OCI-LY7 (cell line): ENCODE data around the gene MBIP. TPM values are rescaled to one million over a fixed set of nuclear protein-coding genes. Genes with fewer than 3 reads are reported as not detected.
"Not testable (repeated sequence)": the region's sequence is repeated elsewhere in the genome, so short reads cannot be mapped to it uniquely, and the experiment has no call there.

Source experiments
- BruUV-seq: library from RNA; stranded (reverse); fragments of 400-500 nt; replicated peaks from 2 replicates; lab custom pipeline; 2021; lab: Mats Ljungman, UMichigan
- CTCF ChIA-PET: fragments of 300-600 bp; sonication (Branson Sonifier 250); formaldehyde crosslinking; loops from one replicate; lab custom pipeline; 2022; ENCODE audit warnings: antibody characterized with exemption; ENCODE audit not compliant: unreplicated experiment; lab: Charles Lee
- POLR2A ChIA-PET: fragments of 300-600 bp; sonication (Branson Sonifier 250); formaldehyde crosslinking; loops from one replicate; lab custom pipeline; 2022; ENCODE audit warnings: antibody characterized with exemption; lab: Charles Lee
- DNase-seq: peaks from one replicate; pipeline ENCODE4 v3.0.0-alpha.2; 2015; ENCODE audit warnings: low spot score
- H2AFZ ChIP-seq: fragments of 200-600 bp; sonication (generic), shearing (Covaris generic); 2 replicates; pipeline ENCODE4 v1.6.1; 2014; ENCODE audit warnings: mild to moderate bottlenecking, antibody characterized with exemption, low read length, moderate library complexity
- H3K27ac ChIP-seq: fragments of 200-600 bp; sonication (generic); 2 replicates; pipeline ENCODE4 v1.5.1; 2014; ENCODE audit warnings: mixed run types, low read depth, mild to moderate bottlenecking, moderate library complexity, low read length, inconsistent platforms; ENCODE audit not compliant: poor library complexity, severe bottlenecking
- H3K36me3 ChIP-seq: fragments of 200-600 bp; sonication (generic); 2 replicates; pipeline ENCODE4 v1.6.1; 2014; ENCODE audit warnings: mild to moderate bottlenecking, antibody characterized with exemption, low read length, moderate library complexity, mixed read lengths; ENCODE audit not compliant: insufficient read depth
- H3K4me1 ChIP-seq: fragments of 200-600 bp; sonication (generic); 2 replicates; pipeline ENCODE4 v1.5.1; 2014; ENCODE audit warnings: mild to moderate bottlenecking, low read length; ENCODE audit not compliant: insufficient read depth, poor library complexity, severe bottlenecking
- H3K4me2 ChIP-seq: fragments of 200-600 bp; sonication (generic); 2 replicates; pipeline ENCODE4 v1.6.1; 2014; ENCODE audit warnings: mild to moderate bottlenecking, low read length
- H3K4me3 ChIP-seq: fragments of 200-600 bp; sonication (generic); 2 replicates; pipeline ENCODE4 v1.5.1; 2014; ENCODE audit warnings: mild to moderate bottlenecking, low read depth, low read length; ENCODE audit not compliant: poor library complexity, severe bottlenecking
- H3K79me2 ChIP-seq: fragments of 200-600 bp; sonication (generic); 2 replicates; pipeline ENCODE4 v1.6.1; 2016; ENCODE audit warnings: low read depth, mild to moderate bottlenecking, low read length, moderate library complexity, mixed read lengths; ENCODE audit not compliant: insufficient read depth
- H3K9me2 ChIP-seq: fragments of 200-600 bp; sonication (generic); 2 replicates; pipeline ENCODE4 v1.6.1; 2016; ENCODE audit warnings: mild to moderate bottlenecking, low read length, mixed read lengths; ENCODE audit not compliant: insufficient read depth
- H3K9me3 ChIP-seq: fragments of 200-600 bp; sonication (generic); 2 replicates; pipeline ENCODE4 v1.6.1; 2014; ENCODE audit warnings: mild to moderate bottlenecking, mixed run types, low read length, mixed read lengths
- H4K20me1 ChIP-seq: fragments of 200-600 bp; sonication (generic); 2 replicates; pipeline ENCODE4 v1.6.1; 2014; ENCODE audit warnings: mild to moderate bottlenecking, antibody characterized with exemption, low read length, moderate library complexity, mixed read lengths; ENCODE audit not compliant: insufficient read depth
- EZH2phosphoT487 ChIP-seq: fragments of 200-600 bp; sonication (generic); IDR thresholded peaks from 2 replicates; pipeline ENCODE4 v1.6.1; 2018; ENCODE audit warnings: low read depth, borderline replicate concordance, mild to moderate bottlenecking, mixed run types, antibody characterized with exemption, low read length, moderate library complexity, mixed read lengths
- intact Hi-C: fragments of 100-400 bp; cut with micrococcal nuclease; formaldehyde crosslinking; loops from one replicate; pipeline ENCODE4 v1.10.0; 2022; ENCODE audit not compliant: unreplicated experiment
- total RNA-seq, 2 experiments: library from RNA; depleted of rRNA in 1 of 2; stranded (reverse); fragments of >200 nt in 1 of 2; shearing (Covaris generic) in 1 of 2; gene quantifications; 2 replicates each; pipeline ENCODE4 v1.2.3, GENCODE V29; 2014 to 2022
- TF ChIP-seq, protein P1 (sequence below): fragments of 200-600 bp; sonication (generic); conservative IDR thresholded peaks from 2 replicates; pipeline ENCODE4 v1.5.1; 2014; ENCODE audit warnings: mild to moderate bottlenecking, antibody characterized with exemption, low read length, moderate library complexity, mixed read lengths

Gene MBIP
- total RNA-seq, 2 experiments from 2014 or later = 8.8 to 28.1 TPM

DNA sequence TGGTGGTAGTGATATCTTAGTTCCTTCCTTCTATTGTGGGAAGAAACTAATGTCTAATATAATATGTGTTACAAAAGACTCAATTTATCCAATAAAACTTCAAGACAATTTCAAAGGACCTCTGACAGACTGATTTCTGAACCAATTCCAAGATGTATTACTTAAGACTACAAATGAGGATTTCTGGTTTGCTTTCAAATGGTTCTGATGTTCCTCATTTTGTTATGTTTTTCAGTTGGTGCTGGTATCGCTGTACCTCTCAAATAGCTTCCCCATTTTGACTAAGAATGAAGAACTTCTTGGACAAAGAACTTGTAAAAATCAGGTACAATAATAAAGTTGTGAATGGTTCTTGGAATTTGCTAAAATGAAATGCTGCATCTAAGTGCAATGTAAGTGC, 19.4 kb upstream of the MBIP start:
- no peaks in the 10 kb centered on the region for H3K36me3 ChIP-seq
- DNase-seq = no peak
- no peak for TF ChIP-seq EZH2phosphoT487
- ChIA-PET POLR2A (no interaction called here), CTCF (no interaction called here)
- no peak overlapping the region for H3K27ac ChIP-seq
- BruUV-seq = no TSS peak
- H3K4me2 ChIP-seq = no peak overlapping the region
- no peaks in the 10 kb centered on the region for H4K20me1 ChIP-seq
- no peaks in the 10 kb centered on the region for H3K4me1 ChIP-seq
- no peaks in the 10 kb centered on the region for H3K9me3 ChIP-seq
- H3K4me3 ChIP-seq = no peak overlapping the region
- intact Hi-C loops = no loop called here
- H3K79me2 ChIP-seq = no peaks in the 10 kb centered on the region
- H2AFZ ChIP-seq = no peak overlapping the region
- no peaks in the 10 kb centered on the region for H3K9me2 ChIP-seq

DNA sequence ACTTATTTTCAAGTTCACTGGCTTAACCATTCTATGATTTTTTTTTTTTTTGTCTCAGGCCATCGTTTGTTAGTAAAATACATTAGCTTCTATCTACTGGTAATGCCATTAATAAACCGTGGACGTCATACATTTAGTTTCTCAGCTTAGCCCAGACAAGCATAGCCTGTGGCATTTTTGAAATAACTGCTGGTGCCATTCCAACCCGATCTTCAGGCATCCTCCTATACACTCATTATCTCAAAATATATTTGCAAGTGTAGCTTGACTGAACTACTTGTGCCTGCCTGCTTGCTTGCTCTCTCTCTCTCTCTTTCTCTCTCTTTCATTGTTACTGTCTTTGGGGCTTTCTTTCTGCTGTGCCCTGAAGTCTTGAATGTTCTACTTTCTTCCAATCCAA, 12.7 kb upstream of the MBIP start:
- BruUV-seq = no TSS peak
- no peaks in the 10 kb centered on the region for H3K79me2 ChIP-seq
- no peaks in the 10 kb centered on the region for H3K36me3 ChIP-seq
- intact Hi-C loops = no loop called here
- H4K20me1 ChIP-seq = no peaks in the 10 kb centered on the region
- POLR2A ChIA-PET = no interaction called here
- TF ChIP-seq, protein P1, sequence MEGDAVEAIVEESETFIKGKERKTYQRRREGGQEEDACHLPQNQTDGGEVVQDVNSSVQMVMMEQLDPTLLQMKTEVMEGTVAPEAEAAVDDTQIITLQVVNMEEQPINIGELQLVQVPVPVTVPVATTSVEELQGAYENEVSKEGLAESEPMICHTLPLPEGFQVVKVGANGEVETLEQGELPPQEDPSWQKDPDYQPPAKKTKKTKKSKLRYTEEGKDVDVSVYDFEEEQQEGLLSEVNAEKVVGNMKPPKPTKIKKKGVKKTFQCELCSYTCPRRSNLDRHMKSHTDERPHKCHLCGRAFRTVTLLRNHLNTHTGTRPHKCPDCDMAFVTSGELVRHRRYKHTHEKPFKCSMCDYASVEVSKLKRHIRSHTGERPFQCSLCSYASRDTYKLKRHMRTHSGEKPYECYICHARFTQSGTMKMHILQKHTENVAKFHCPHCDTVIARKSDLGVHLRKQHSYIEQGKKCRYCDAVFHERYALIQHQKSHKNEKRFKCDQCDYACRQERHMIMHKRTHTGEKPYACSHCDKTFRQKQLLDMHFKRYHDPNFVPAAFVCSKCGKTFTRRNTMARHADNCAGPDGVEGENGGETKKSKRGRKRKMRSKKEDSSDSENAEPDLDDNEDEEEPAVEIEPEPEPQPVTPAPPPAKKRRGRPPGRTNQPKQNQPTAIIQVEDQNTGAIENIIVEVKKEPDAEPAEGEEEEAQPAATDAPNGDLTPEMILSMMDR = no peak
- TF ChIP-seq EZH2phosphoT487 = no peak
- no peaks in the 10 kb centered on the region for H3K9me3 ChIP-seq
- no peaks in the 10 kb centered on the region for H3K4me1 ChIP-seq
- no peak overlapping the region for H3K4me2 ChIP-seq
- CTCF ChIA-PET = no interaction called here
- H3K27ac ChIP-seq = no peak overlapping the region
- no peak overlapping the region for H2AFZ ChIP-seq
- no peaks in the 10 kb centered on the region for H3K9me2 ChIP-seq
- no peak for DNase-seq
- H3K4me3 ChIP-seq = no peak overlapping the region

DNA sequence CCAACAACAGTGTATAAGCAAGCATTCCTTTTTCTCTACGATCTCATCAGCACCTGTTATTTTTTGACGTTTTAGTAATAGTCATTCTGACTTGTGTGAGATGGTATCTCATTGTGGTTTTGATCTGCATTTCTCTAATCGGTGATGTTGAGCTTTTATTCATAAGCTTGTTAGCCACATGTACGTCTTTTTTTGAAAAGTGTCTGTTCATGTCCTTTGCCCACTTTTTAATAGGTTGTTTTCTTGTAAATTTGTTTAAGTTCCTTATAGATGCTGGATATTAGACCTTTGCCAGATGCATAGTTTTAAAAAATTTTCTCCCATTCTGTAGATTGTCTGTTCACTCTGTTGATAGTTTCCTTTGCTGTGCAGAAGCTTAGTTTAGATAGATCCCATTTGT, 7.1 kb upstream of the MBIP start:
- H3K79me2 ChIP-seq, H3K9me3 ChIP-seq, H3K27ac ChIP-seq, H3K4me2 ChIP-seq, H3K4me3 ChIP-seq, H3K9me2 ChIP-seq, intact Hi-C loops, BruUV-seq, CTCF ChIA-PET, DNase-seq, H3K4me1 ChIP-seq, H3K36me3 ChIP-seq, H2AFZ ChIP-seq, H4K20me1 ChIP-seq: not testable (repeated sequence)
- POLR2A ChIA-PET = interaction anchor here (0.7 kb wide), 1 partner anchor 135 kb away, joined by 3 read pairs; no protein-coding TSS in a partner anchor

DNA sequence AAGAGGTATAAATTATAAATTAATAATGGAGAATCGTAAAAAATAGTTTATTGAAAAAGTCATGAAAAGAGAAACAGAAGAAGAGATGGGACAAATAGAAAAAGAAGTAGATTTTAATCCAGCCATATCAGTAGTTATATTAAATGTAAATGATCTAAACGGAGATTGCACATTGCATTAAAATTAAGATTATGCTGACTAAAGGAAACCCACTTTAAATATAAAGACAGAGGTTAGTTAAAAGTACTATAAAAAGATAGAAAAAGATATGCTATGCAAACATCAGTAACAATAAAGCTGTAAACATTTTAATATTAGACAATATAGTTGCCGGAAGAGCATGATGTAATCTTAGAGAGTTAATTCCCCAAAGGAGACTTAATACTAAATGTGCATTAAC, 5.4 kb upstream of the MBIP start:
- no peaks in the 10 kb centered on the region for H4K20me1 ChIP-seq
- ChIA-PET POLR2A (no interaction called here), CTCF (no interaction called here)
- intact Hi-C loops = no loop called here
- H2AFZ ChIP-seq = no peak overlapping the region
- no peak overlapping the region for H3K4me2 ChIP-seq
- no peak for DNase-seq
- no peaks in the 10 kb centered on the region for H3K79me2 ChIP-seq
- H3K27ac ChIP-seq = no peak overlapping the region
- H3K4me3 ChIP-seq = no peak overlapping the region
- BruUV-seq = no TSS peak
- no peaks in the 10 kb centered on the region for H3K4me1 ChIP-seq
- no peaks in the 10 kb centered on the region for H3K9me2 ChIP-seq
- TF ChIP-seq, protein P1 = no peak
- no peak for TF ChIP-seq EZH2phosphoT487
- no peaks in the 10 kb centered on the region for H3K36me3 ChIP-seq
- H3K9me3 ChIP-seq = peaks cover 4% of the 10 kb centered on the region; the same call in 1 of the 2 replicates
